Osteoblast (primary cell): ENCODE results near the gene ZC3H7A. TPM values are rescaled to one million over a fixed set of nuclear protein-coding genes. Genes with fewer than 3 reads are reported as not detected.
A peak's percentile ranks its signal among the peaks of the same experiment; 100 is the strongest.

ENCODE experiments used
- DNase-seq: peaks from one replicate; pipeline ENCODE4 v3.0.0; 2011; ENCODE audit warnings: low spot score, mixed read lengths; ENCODE audit not compliant: insufficient read length; ENCODE audit errors: missing footprints
- H2AFZ ChIP-seq: 2 replicates; pipeline ENCODE4 v1.6.0; 2011; ENCODE audit warnings: mild to moderate bottlenecking, low read length
- H3K27ac ChIP-seq: 2 replicates; pipeline ENCODE4 v1.5.1; 2011; ENCODE audit warnings: mild to moderate bottlenecking, low read depth, low read length, moderate library complexity
- H3K27me3 ChIP-seq: 2 replicates; pipeline ENCODE4 v1.6.0; 2012; ENCODE audit warnings: mild to moderate bottlenecking, control low read depth, inconsistent platforms, low read length, moderate library complexity; ENCODE audit not compliant: insufficient read depth
- H3K36me3 ChIP-seq: 2 replicates; pipeline ENCODE4 v1.5.1; 2011; ENCODE audit warnings: mild to moderate bottlenecking, low read length, control low read depth, moderate library complexity; ENCODE audit not compliant: insufficient read depth
- H3K4me1 ChIP-seq: 2 replicates; pipeline ENCODE4 v1.5.1; 2011; ENCODE audit warnings: mild to moderate bottlenecking, low read length, control low read depth, moderate library complexity; ENCODE audit not compliant: insufficient read depth
- H3K4me2 ChIP-seq: 2 replicates; pipeline ENCODE4 v1.6.0; 2011; ENCODE audit warnings: mild to moderate bottlenecking, low read length; ENCODE audit not compliant: insufficient read depth
- H3K4me3 ChIP-seq: fragments of 200-600 bp; sonication (generic); 3 replicates; pipeline ENCODE4 v1.5.1; 2012; ENCODE audit warnings: mild to moderate bottlenecking, low read length, inconsistent platforms; ENCODE audit not compliant: insufficient read depth
- H3K79me2 ChIP-seq: 2 replicates; pipeline ENCODE4 v1.6.0; 2012; ENCODE audit warnings: mild to moderate bottlenecking, low read length, control low read depth, inconsistent platforms; ENCODE audit not compliant: insufficient read depth
- H3K9me3 ChIP-seq: 2 replicates; pipeline ENCODE4 v1.5.1; 2011; ENCODE audit warnings: low read depth, low read length, control low read depth
- H4K20me1 ChIP-seq: 2 replicates; pipeline ENCODE4 v1.6.0; 2012; ENCODE audit warnings: mild to moderate bottlenecking, low read length, control low read depth; ENCODE audit not compliant: insufficient read depth
- CTCF ChIP-seq: IDR thresholded peaks from 2 replicates; pipeline ENCODE4 v1.5.1; 2011; ENCODE audit warnings: mild to moderate bottlenecking, low read depth, low read length, moderate library complexity; ENCODE audit errors: extremely low read depth
- total RNA-seq: library from RNA; depleted of rRNA; stranded (reverse); fragments of >200 nt; gene quantifications from 2 replicates; pipeline ENCODE4 v1.2.3, GENCODE V29; 2012

The ZC3H7A gene
- total RNA-seq, 1 donor, result 39.8 TPM

GRCh38 chr16:11841026-11841425, 44.0 kb upstream of the ZC3H7A start:
- no peak for TF ChIP-seq CTCF
- H3K79me2 ChIP-seq, result peaks cover 25% of the 10 kb centered on the region
- no peak overlapping the region for H3K4me3 ChIP-seq
- DNase-seq, result no peak
- H3K4me1 ChIP-seq, result peaks cover 11% of the 10 kb centered on the region
- H2AFZ ChIP-seq, result no peak overlapping the region
- no peaks in the 10 kb centered on the region for H3K27me3 ChIP-seq
- H3K27ac ChIP-seq, result no peak overlapping the region
- no peaks in the 10 kb centered on the region for H3K9me3 ChIP-seq
- H3K36me3 ChIP-seq, result peaks cover 91% of the 10 kb centered on the region
- no peak overlapping the region for H3K4me2 ChIP-seq
- peaks cover 18% of the 10 kb centered on the region for H4K20me1 ChIP-seq

GRCh38 chr16:11836650-11837244, 39.7 kb upstream of the ZC3H7A start:
- peak; percentile 78 for DNase-seq
- H3K4me1 ChIP-seq, result peaks cover 23% of the 10 kb centered on the region
- H2AFZ ChIP-seq, result no peak overlapping the region
- no peaks in the 10 kb centered on the region for H3K9me3 ChIP-seq
- peak overlapping the region; percentile 49 for H3K4me2 ChIP-seq
- peaks cover 56% of the 10 kb centered on the region for H3K36me3 ChIP-seq
- no peaks in the 10 kb centered on the region for H3K27me3 ChIP-seq
- peaks cover 4% of the 10 kb centered on the region for H4K20me1 ChIP-seq
- TF ChIP-seq CTCF, result no peak
- H3K4me3 ChIP-seq, result no peak overlapping the region
- peak overlapping the region; percentile 64 for H3K27ac ChIP-seq
- no peaks in the 10 kb centered on the region for H3K79me2 ChIP-seq

GRCh38 chr16:11835891-11836649, 39.0 kb upstream of the ZC3H7A start:
- Histone ChIP-seq H3K4me1 (peaks cover 23% of the 10 kb centered on the region), H3K79me2 (no peaks in the 10 kb centered on the region), H3K27me3 (no peaks in the 10 kb centered on the region), H3K4me2 (peak overlapping the region; percentile 49), H3K4me3 (no peak overlapping the region), H4K20me1 (peaks cover 4% of the 10 kb centered on the region), H3K9me3 (no peaks in the 10 kb centered on the region), H3K36me3 (peaks cover 49% of the 10 kb centered on the region), H2AFZ (no peak overlapping the region), H3K27ac (peak overlapping the region; percentile 64)
- DNase-seq, result no peak
- TF ChIP-seq CTCF, result no peak

GRCh38 chr16:11835309-11835708, 38.3 kb upstream of the ZC3H7A start:
- Histone ChIP-seq H3K4me2 (no peak overlapping the region), H3K9me3 (no peaks in the 10 kb centered on the region), H3K4me1 (peaks cover 23% of the 10 kb centered on the region), H3K36me3 (peaks cover 42% of the 10 kb centered on the region), H3K4me3 (no peak overlapping the region), H4K20me1 (peaks cover 4% of the 10 kb centered on the region), H2AFZ (no peak overlapping the region), H3K27ac (no peak overlapping the region), H3K27me3 (no peaks in the 10 kb centered on the region), H3K79me2 (no peaks in the 10 kb centered on the region)
- no peak for TF ChIP-seq CTCF
- no peak for DNase-seq
